Epithelial cell of proximal tubule (primary cell): ENCODE data around the gene LRMDA. TPM values are rescaled to one million over a fixed set of nuclear protein-coding genes. Genes with fewer than 3 reads are reported as not detected.

Experiments used
- DNase-seq: peaks from one replicate; pipeline ENCODE4 v3.0.0-alpha.2; 2011; ENCODE audit warnings: low read depth
- H3K4me3 ChIP-seq: 2 replicates; pipeline ENCODE4 v1.5.1; 2011; ENCODE audit warnings: low read depth, mild to moderate bottlenecking, low read length
- CTCF ChIP-seq: conservative IDR thresholded peaks from 2 replicates; pipeline ENCODE4 v1.5.1; 2012; ENCODE audit warnings: low read depth, mild to moderate bottlenecking, low read length
- total RNA-seq: library from RNA; depleted of rRNA; stranded (reverse); fragments of >200 nt; gene quantifications from 2 replicates; pipeline ENCODE4 v1.2.3, GENCODE V29; 2015

LRMDA gene
- total RNA-seq, 1 donor from 2014 or later = 0.75 TPM

- no peak overlapping the region for H3K4me3 ChIP-seq
- no peak for TF ChIP-seq CTCF
- no peak for DNase-seq
These were observed 1108.9 kb downstream of the LRMDA start for GRCh38 chr10:76540331-76540730.

GRCh38 chr10:76540786-76541185 is 1109.4 kb downstream of the LRMDA start:
- no peak for DNase-seq
- no peak overlapping the region for H3K4me3 ChIP-seq
- TF ChIP-seq CTCF = no peak

- TF ChIP-seq CTCF = no peak
- DNase-seq = no peak
- no peak overlapping the region for H3K4me3 ChIP-seq
These were observed 1110.4 kb downstream of the LRMDA start for GRCh38 chr10:76541852-76542251.

- no peak for DNase-seq
- TF ChIP-seq CTCF = no peak
- H3K4me3 ChIP-seq = no peak overlapping the region
These were observed 1111.0 kb downstream of the LRMDA start for GRCh38 chr10:76542307-76542930.

GRCh38 chr10:76543655-76544054 is 1112.2 kb downstream of the LRMDA start:
- no peak for DNase-seq
- H3K4me3 ChIP-seq = no peak overlapping the region
- TF ChIP-seq CTCF = no peak

GRCh38 chr10:76544789-76545188 is 1113.4 kb downstream of the LRMDA start:
- no peak for DNase-seq
- TF ChIP-seq CTCF = no peak

GRCh38 chr10:76546411-76546810 is 1115.0 kb downstream of the LRMDA start:
- no peak for DNase-seq
- TF ChIP-seq CTCF = no peak
- H3K4me3 ChIP-seq = no peak overlapping the region

More at GRCh38 chr10:76544789-76545188, 1113.4 kb downstream of the LRMDA start:
- no peak overlapping the region for H3K4me3 ChIP-seq
